GM20000 (cell line): ENCODE measurements around the gene CBLN3.
A peak's percentile ranks its signal among the peaks of the same experiment; 100 is the strongest.

Experiments used
- DNase-seq: peaks from one replicate; pipeline ENCODE4 v3.0.0; 2012; ENCODE audit warnings: low spot score
- TF ChIP-seq, protein P1 (sequence below): IDR thresholded peaks from 2 replicates; pipeline ENCODE4 v1.5.1; 2012; ENCODE audit warnings: mild to moderate bottlenecking, control low read depth; ENCODE audit errors: extremely low read depth, missing control alignments

CBLN3 gene

DNA sequence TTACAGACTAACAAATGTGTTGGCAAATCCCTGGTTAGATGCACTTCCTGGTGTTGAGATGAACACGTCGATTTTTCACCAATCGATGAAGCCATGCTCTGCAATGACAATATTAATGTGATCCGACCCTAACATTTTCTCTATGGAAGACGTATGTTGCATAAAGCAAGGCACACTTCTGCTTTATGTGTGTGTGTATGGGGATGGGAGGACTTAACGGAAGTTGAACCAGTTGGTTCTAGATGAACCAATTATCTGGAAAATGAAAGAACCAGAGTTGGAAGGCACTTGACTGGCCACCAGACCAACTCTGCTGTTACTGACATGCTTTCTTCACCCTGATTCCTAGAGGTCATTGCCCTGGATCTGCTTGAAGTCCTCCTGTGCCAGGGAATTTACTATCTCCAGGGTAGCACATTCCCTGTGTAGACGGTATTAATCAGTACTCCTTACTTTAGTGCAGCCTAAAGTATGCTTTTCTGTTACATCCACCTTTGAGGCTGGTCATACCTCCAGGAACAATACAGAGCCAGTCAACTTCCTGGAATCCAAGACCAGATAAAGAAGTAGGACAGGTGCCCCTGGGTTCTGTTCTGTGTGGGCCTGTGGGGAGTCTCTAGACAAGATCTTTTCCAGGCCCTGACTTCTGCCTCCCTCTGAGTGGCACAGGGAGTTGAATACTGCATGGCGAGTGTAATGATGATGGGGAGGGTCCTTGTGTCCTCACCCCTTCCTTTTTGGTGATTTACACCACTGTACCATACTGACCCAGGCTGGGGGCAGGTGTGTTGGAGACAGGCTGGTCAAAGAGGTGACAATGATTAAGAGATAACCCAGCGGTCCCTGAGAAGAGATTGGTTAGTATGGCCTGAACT lies 9.0 kb upstream of the CBLN3 start:
- no peak for DNase-seq
- TF ChIP-seq, protein P1, sequence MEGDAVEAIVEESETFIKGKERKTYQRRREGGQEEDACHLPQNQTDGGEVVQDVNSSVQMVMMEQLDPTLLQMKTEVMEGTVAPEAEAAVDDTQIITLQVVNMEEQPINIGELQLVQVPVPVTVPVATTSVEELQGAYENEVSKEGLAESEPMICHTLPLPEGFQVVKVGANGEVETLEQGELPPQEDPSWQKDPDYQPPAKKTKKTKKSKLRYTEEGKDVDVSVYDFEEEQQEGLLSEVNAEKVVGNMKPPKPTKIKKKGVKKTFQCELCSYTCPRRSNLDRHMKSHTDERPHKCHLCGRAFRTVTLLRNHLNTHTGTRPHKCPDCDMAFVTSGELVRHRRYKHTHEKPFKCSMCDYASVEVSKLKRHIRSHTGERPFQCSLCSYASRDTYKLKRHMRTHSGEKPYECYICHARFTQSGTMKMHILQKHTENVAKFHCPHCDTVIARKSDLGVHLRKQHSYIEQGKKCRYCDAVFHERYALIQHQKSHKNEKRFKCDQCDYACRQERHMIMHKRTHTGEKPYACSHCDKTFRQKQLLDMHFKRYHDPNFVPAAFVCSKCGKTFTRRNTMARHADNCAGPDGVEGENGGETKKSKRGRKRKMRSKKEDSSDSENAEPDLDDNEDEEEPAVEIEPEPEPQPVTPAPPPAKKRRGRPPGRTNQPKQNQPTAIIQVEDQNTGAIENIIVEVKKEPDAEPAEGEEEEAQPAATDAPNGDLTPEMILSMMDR, result no peak

DNA sequence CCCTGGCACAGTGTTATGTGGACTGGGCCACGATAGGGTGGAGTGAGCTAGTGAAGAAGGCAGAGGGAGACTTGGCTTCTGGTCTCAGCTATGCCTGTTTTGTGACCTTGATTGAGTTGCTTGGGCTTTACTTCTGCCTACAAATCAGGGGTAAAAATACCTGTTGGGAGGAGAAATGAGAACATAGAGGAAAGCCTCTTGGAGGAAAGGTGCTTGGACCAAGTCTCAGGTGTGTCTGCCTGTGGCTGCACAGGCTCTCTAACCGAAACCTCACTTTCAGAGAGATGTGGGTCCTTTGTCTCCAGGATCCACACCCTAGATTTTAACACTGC lies 8.2 kb upstream of the CBLN3 start:
- TF ChIP-seq, protein P1, result no peak
- DNase-seq, result no peak

DNA sequence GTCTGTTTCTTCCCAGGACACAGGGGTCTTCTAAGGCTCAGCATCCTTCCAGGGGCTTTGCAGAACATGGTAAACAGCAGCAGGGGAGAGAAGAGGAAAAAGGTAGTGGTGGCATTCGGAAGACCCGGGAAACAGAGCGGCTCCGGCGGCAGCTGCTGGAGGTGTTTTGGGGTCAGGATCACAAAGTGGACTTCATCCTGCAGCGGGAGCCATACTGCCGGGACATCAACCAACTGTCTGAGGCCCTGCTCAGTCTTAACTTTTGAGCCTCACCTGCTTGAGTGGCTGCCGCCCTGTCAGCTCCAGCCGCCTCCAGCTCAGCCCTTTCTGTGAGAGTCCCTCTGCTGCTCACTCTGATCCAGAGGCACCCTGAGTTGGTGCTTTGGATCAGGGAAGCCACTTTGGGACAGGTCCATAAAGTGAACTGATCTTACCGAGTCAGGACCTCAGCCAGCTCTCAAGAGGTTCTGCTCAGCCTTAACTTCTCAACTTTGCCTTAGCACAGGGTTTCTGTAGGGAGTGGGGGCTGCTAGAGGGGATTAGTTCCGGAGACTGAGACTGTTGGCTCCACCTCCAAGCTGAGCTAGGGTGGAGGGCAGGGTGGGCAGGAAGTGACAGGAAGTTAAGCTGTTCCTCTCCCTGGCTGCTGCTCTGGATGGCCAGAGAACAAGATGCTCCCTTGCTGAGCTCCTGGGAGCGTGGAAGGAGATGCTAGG lies 7.7 kb upstream of the CBLN3 start:
- TF ChIP-seq, protein P1, result no peak
- DNase-seq, result no peak

DNA sequence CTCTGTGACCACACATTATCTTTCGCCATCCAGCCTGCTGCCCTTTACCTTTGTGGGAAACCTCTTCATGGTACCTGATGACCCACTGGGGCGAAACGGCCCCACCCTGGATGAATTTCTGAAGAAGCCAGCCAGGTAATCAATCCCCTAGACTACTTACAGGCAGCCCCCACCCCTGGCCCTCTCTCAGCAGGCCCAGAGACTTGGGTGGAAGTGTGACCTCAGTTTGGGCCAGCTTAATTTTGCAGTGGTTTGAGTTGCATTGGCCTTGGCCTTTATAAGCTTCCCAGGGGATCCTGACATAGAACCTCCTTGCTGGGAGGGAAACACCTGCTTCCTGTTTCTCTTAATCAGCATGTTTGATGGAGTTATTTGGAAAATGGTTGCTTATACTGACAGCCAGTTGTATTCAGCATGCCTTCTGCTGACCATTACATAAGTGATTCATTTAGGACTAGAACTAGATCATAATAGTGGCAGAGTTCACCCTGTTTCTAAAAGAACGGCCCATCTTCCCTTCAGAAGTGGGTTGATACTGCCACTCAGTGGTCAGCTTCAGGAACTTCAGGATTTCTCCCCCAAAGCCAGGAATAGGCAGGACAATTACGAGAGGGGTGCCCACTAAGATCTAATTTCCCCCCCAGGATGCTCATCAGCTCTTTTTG lies 7.0 kb upstream of the CBLN3 start:
- TF ChIP-seq, protein P1, result peak; percentile 45
- DNase-seq, result peak; percentile 71

DNA sequence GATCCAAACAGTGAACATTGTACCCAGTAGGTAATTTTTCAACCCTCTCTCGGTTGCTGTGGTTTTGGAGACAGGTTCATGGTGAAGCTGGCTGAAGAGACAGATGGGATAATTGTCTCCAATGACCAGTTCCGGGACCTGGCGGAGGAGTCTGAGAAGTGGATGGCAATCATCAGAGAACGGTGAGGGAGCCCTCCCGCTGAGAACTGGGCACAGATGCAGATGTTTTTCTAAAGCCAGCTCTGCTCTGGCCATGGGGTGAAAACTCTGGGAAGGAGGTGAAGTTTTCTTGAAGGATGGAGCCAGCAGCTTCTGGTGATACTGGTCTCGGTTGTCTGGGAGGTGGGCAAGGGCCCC lies 6.5 kb upstream of the CBLN3 start:
- TF ChIP-seq, protein P1, result no peak
- DNase-seq, result no peak

DNA sequence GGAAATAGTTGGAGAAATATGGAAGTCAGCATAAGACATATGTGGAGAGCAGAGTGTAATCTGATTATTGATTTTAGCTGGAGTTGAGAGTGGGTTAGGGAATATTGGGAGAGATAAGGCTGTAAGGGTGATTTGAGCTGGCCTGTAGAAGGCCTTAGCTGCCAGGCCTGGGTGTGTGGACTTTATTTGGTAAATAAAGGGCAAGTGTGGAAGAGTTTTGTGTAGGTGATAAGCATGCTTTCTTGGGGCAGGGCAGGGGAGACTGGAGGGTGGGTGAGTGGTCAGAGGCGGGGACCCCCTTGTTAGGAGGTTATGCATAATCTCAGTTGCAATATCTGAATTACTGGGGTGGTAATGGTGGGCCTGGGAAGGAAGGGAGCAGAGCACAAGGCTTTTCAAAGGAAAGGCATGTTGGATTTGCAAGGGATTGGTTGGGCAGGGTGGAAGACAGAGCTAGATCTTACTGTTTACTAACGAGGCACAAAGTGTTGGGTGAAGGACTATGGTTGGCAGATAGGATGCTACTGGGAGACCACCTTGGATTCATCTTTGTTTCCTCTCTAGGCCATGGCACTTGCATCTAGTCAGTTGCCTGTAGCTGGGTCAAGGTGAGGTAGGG lies 5.8 kb upstream of the CBLN3 start:
- TF ChIP-seq, protein P1, result no peak
- DNase-seq, result no peak
